PC-3 (cell line): ENCODE results near the gene BNIP1. TPM values are rescaled to one million over a fixed set of nuclear protein-coding genes. Genes with fewer than 3 reads are reported as not detected.

ENCODE experiments used
- ATAC-seq: fragments of 200-7000 bp; cut with Tn5 transposase; 2 replicates; pipeline ENCODE4 v1.9.1; 2020; ENCODE audit warnings: mild to moderate bottlenecking, moderate library complexity
- BruUV-seq: library from RNA; stranded (reverse); fragments of 400-500 nt; replicated peaks from 2 replicates; lab custom pipeline; 2021; lab: Mats Ljungman, UMichigan
- CTCF ChIA-PET: fragments of 300-600 bp; sonication (Branson Sonifier 250); formaldehyde crosslinking; loops from one replicate; lab custom pipeline; 2022; ENCODE audit warnings: antibody characterized with exemption; lab: Charles Lee
- POLR2A ChIA-PET: fragments of 300-600 bp; sonication (Branson Sonifier 250); formaldehyde crosslinking; loops from one replicate; lab custom pipeline; 2022; ENCODE audit warnings: antibody characterized with exemption; ENCODE audit not compliant: unreplicated experiment; lab: Charles Lee
- DNase-seq: peaks from one replicate; pipeline ENCODE4 v3.0.0-alpha.2; 2015
- H2AFZ ChIP-seq: fragments of 300-600 bp; sonication (generic); 2 replicates; pipeline ENCODE4 v1.6.0; 2016; ENCODE audit warnings: antibody characterized with exemption, low read length
- H3F3A ChIP-seq: fragments of 300-600 bp; sonication (generic); one replicate; pipeline ENCODE4 v1.6.0; 2017; ENCODE audit warnings: antibody characterized with exemption, low read length, control low read depth, mild to moderate bottlenecking; ENCODE audit not compliant: unreplicated experiment
- H3K27ac ChIP-seq: fragments of 300-600 bp; sonication (generic); 2 replicates; pipeline ENCODE4 v1.5.1; 2016; ENCODE audit warnings: mild to moderate bottlenecking, low read length
- H3K27me3 ChIP-seq: fragments of 300-600 bp; sonication (generic); 2 replicates; pipeline ENCODE4 v1.6.1; 2016; ENCODE audit warnings: low read length, mixed read lengths
- H3K36me3 ChIP-seq: fragments of 300-600 bp; sonication (generic); 2 replicates; pipeline ENCODE4 v1.6.1; 2016; ENCODE audit warnings: low read depth, mixed run types, low read length, mixed read lengths
- H3K4me1 ChIP-seq: fragments of 300-600 bp; sonication (generic); 2 replicates; pipeline ENCODE4 v1.5.1; 2016; ENCODE audit warnings: low read length; ENCODE audit not compliant: insufficient read depth
- H3K4me2 ChIP-seq: fragments of 300-600 bp; sonication (generic); 2 replicates; pipeline ENCODE4 v1.6.0; 2016; ENCODE audit warnings: low read length
- H3K4me3 ChIP-seq: fragments of 300-600 bp; sonication (generic); 2 replicates; pipeline ENCODE4 v1.5.1; 2016; ENCODE audit warnings: mild to moderate bottlenecking, low read length, mixed read lengths
- H3K79me2 ChIP-seq: fragments of 300-600 bp; sonication (generic); 2 replicates; pipeline ENCODE4 v1.6.1; 2017; ENCODE audit warnings: low read length, mixed read lengths
- H3K9ac ChIP-seq: fragments of 300-600 bp; sonication (generic); 2 replicates; pipeline ENCODE4 v1.6.0; 2016; ENCODE audit warnings: mild to moderate bottlenecking, low read length
- H3K9me2 ChIP-seq: fragments of 300-600 bp; sonication (generic); replicated peaks from 2 replicates; pipeline ENCODE4 v1.6.1; 2016; ENCODE audit warnings: mixed run types, low read length, mixed read lengths
- H3K9me3 ChIP-seq: fragments of 300-600 bp; sonication (generic); 2 replicates; pipeline ENCODE4 v1.6.1; 2016; ENCODE audit warnings: low read length, mixed read lengths
- H4K20me1 ChIP-seq: fragments of 300-600 bp; sonication (generic); 2 replicates; pipeline ENCODE4 v1.6.1; 2016; ENCODE audit warnings: low read length, mixed read lengths
- EZH2 ChIP-seq: fragments of 300-600 bp; sonication (generic); IDR thresholded peaks from one replicate; pipeline ENCODE4 v1.6.1; 2017; ENCODE audit warnings: antibody characterized with exemption, mild to moderate bottlenecking, low read length; ENCODE audit not compliant: unreplicated experiment
- EZH2phosphoT487 ChIP-seq: fragments of 300-600 bp; sonication (generic); IDR thresholded peaks from 2 replicates; pipeline ENCODE4 v1.6.1; 2018; ENCODE audit warnings: mild to moderate bottlenecking, antibody characterized with exemption, low read length, borderline replicate concordance
- intact Hi-C: fragments of 100-400 bp; cut with micrococcal nuclease; formaldehyde crosslinking; loops from 2 replicates; pipeline ENCODE4 v1.9.0; 2023
- total RNA-seq: library from RNA; depleted of rRNA; stranded (reverse); fragments of >200 nt; gene quantifications from 2 replicates; pipeline ENCODE4 v1.2.3, GENCODE V29; 2014
- TF ChIP-seq, protein P1 (sequence below): fragments of 300-600 bp; sonication (generic); conservative IDR thresholded peaks from 2 replicates; pipeline ENCODE4 v1.5.1; 2017; ENCODE audit warnings: antibody characterized with exemption, low read depth, mild to moderate bottlenecking, low read length

BNIP1 gene
- total RNA-seq, 1 experiment from 2014 or later, result 21.5 TPM

DNA sequence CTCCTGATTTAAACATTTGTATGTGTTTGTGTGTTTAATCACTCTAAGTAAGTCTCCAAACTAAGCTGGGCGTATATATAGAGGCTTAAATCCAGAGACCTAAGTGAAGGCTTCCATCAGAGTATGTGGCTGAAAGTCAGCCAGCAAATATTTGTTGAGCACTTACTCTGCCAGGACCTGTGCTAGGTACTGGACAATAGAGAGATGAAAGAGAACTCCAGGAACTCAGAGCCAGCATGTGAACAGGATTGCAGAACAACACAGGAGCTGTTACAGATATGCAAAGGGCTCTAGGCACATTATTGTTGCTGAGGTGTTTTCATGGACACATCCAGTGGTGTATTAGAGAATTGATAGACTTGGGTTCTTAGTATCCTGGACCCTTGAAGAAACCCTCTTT lies 4.7 kb upstream of the BNIP1 start:
- ChIA-PET POLR2A (no interaction called here), CTCF (no interaction called here)
- TF ChIP-seq EZH2 (no peak), EZH2phosphoT487 (no peak)
- TF ChIP-seq, protein P1, sequence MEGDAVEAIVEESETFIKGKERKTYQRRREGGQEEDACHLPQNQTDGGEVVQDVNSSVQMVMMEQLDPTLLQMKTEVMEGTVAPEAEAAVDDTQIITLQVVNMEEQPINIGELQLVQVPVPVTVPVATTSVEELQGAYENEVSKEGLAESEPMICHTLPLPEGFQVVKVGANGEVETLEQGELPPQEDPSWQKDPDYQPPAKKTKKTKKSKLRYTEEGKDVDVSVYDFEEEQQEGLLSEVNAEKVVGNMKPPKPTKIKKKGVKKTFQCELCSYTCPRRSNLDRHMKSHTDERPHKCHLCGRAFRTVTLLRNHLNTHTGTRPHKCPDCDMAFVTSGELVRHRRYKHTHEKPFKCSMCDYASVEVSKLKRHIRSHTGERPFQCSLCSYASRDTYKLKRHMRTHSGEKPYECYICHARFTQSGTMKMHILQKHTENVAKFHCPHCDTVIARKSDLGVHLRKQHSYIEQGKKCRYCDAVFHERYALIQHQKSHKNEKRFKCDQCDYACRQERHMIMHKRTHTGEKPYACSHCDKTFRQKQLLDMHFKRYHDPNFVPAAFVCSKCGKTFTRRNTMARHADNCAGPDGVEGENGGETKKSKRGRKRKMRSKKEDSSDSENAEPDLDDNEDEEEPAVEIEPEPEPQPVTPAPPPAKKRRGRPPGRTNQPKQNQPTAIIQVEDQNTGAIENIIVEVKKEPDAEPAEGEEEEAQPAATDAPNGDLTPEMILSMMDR, result no peak
- no peak overlapping the region for H3K4me2 ChIP-seq
- no peak overlapping the region for H3K27ac ChIP-seq
- DNase-seq, result no peak
- H3K4me1 ChIP-seq, result no peaks in the 10 kb centered on the region; the same call in 1 of the 2 replicates
- H2AFZ ChIP-seq, result no peak overlapping the region
- H3K4me3 ChIP-seq, result no peak overlapping the region
- H3K9ac ChIP-seq, result no peak overlapping the region
- no peaks in the 10 kb centered on the region for H3K79me2 ChIP-seq
- ATAC-seq, result no peak
- H3K9me2 ChIP-seq, result no peaks in the 10 kb centered on the region
- H3K9me3 ChIP-seq, result no peaks in the 10 kb centered on the region
- no peaks in the 10 kb centered on the region for H3K36me3 ChIP-seq
- intact Hi-C loops, result loop anchor here (10.0 kb wide), 1 partner anchor 435 kb away; no protein-coding TSS in a partner anchor
- no TSS peak for BruUV-seq
- H3F3A ChIP-seq, result no peaks in the 10 kb centered on the region
- H4K20me1 ChIP-seq, result no peaks in the 10 kb centered on the region
- H3K27me3 ChIP-seq, result no peaks in the 10 kb centered on the region

DNA sequence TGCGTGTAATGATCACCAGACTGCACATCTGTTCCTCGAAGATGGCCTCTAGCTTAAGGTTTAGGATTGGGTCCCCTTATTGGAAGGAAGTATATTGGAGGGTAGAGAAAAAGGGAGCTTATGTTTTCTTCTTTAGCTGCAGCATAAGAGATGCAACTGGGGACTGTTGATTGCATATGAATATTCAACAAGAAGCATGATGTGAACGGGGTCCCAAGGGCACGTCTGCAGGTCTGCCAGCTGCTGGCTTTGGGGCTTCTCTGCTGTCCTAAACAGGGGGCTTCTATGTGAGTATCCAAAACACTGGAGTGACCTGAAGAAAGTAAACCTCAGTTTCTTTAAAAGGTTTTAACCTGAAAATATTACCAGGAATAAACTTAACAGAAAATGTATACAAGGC lies 3.6 kb upstream of the BNIP1 start:
- BruUV-seq, result no TSS peak
- no peaks in the 10 kb centered on the region for H3K27me3 ChIP-seq
- CTCF ChIA-PET, result no interaction called here
- H3K9ac ChIP-seq, result no peak overlapping the region
- no peak for TF ChIP-seq EZH2phosphoT487
- no peak for TF ChIP-seq EZH2
- TF ChIP-seq, protein P1, result no peak
- no peak overlapping the region for H3K27ac ChIP-seq
- H3K9me3 ChIP-seq, result no peaks in the 10 kb centered on the region
- H4K20me1 ChIP-seq, result no peaks in the 10 kb centered on the region
- POLR2A ChIA-PET, result no interaction called here
- no peaks in the 10 kb centered on the region for H3F3A ChIP-seq
- H3K36me3 ChIP-seq, result no peaks in the 10 kb centered on the region
- H3K4me1 ChIP-seq, result no peaks in the 10 kb centered on the region; the same call in 1 of the 2 replicates
- no peak overlapping the region for H2AFZ ChIP-seq
- H3K4me3 ChIP-seq, result no peak overlapping the region
- DNase-seq (no peak), ATAC-seq (no peak)
- H3K79me2 ChIP-seq, result no peaks in the 10 kb centered on the region; the same call in 1 of the 2 replicates
- no peak overlapping the region for H3K4me2 ChIP-seq
- intact Hi-C loops, result loop anchor here (10.0 kb wide), 1 partner anchor 436 kb away; no protein-coding TSS in a partner anchor
- no peaks in the 10 kb centered on the region for H3K9me2 ChIP-seq

DNA sequence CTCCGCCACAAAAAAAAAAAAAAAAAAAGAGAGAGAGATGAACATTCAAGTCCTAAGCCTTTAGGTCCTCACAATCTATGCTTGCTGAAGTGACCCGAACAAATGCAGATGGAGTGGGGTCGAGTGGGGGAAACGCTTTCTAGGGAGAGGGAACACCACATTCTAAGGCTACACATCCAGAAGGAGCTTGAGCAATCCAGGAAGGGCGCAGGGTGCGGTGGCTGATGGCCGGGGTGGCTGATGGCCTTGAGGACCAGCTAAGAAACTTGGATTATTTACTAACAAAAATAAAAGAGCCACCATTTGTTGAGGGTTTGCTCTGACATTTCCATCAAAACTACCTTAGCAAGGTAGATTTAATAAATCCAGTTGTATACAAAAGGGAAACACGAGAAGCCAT lies 764 bp upstream of the BNIP1 start:
- H3K27me3 ChIP-seq, result no peaks in the 10 kb centered on the region
- no TSS peak for BruUV-seq

More for the DNA sequence above, 764 bp upstream of the BNIP1 start:
- Histone ChIP-seq H3K79me2 (no peaks in the 10 kb centered on the region; the same call in 1 of the 2 replicates), H3K4me2 (peak overlapping the region; percentile 42), H4K20me1 (no peaks in the 10 kb centered on the region), H3K27ac (no peak overlapping the region), H3K9me3 (no peaks in the 10 kb centered on the region), H3K4me1 (no peaks in the 10 kb centered on the region; the same call in 1 of the 2 replicates), H3K9me2 (no peaks in the 10 kb centered on the region), H3K36me3 (peaks cover 5% of the 10 kb centered on the region; the same call in 1 of the 2 replicates), H2AFZ (peak overlapping the region; percentile 95), H3K4me3 (no peak overlapping the region; the same call in 1 of the 2 replicates), H3F3A (no peaks in the 10 kb centered on the region), H3K9ac (peak overlapping the region; percentile 93)
- POLR2A ChIA-PET, result no interaction called here
- DNase-seq (no peak), ATAC-seq (no peak)
- CTCF ChIA-PET, result no interaction called here
- TF ChIP-seq EZH2phosphoT487, result no peak
- TF ChIP-seq, protein P1, result no peak
- TF ChIP-seq EZH2, result no peak
- intact Hi-C loops, result loop anchor here (10.0 kb wide), 1 partner anchor 439 kb away; no protein-coding TSS in a partner anchor
